Heart left ventricle (tissue), 16 donors: ENCODE results near the gene TRIM44. TPM values are rescaled to one million over a fixed set of nuclear protein-coding genes. Genes with fewer than 3 reads are reported as not detected.
A peak's percentile ranks its signal among the peaks of the same experiment; 100 is the strongest.

ENCODE experiments used
- ATAC-seq, 4 donors: fragments of 200-7000 bp; cut with Tn5 transposase; one replicate each; pipeline ENCODE4 v1.9.1; 2020 to 2022; ENCODE audit warnings: moderate library complexity in 4 of 4, mild to moderate bottlenecking in 3 of 4, moderate number of reproducible peaks in 1 of 4
- DNase-seq, 5 donors: peaks; one replicate each; pipeline ENCODE4 v3.0.0-alpha.2; 2020
- H3K27ac ChIP-seq, 12 donors: fragments of 200-600 bp; sonication (generic) in 4 of 12; one replicate each; pipeline versions ENCODE4 v1.5.0 to v1.8.0; 2016 to 2022; ENCODE audit warnings: mild to moderate bottlenecking in 2 of 12
- H3K27me3 ChIP-seq, 9 donors: fragments of 200-600 bp; sonication (generic) in 2 of 9; one replicate each; pipeline versions ENCODE4 v1.5.1 to v1.8.0; 2016 to 2022; ENCODE audit warnings: mild to moderate bottlenecking in 3 of 9
- H3K36me3 ChIP-seq, 9 donors: fragments of 200-600 bp; sonication (generic) in 2 of 9; one replicate each; pipeline versions ENCODE4 v1.5.0 to v1.8.0; 2018 to 2022; ENCODE audit warnings: mild to moderate bottlenecking in 2 of 9
- H3K4me1 ChIP-seq, 12 donors: fragments of 200-600 bp; sonication (generic) in 4 of 12; one replicate each; pipeline versions ENCODE4 v1.5.0 to v1.8.0; 2016 to 2022; ENCODE audit warnings: mild to moderate bottlenecking in 3 of 12
- H3K4me3 ChIP-seq, 12 donors: fragments of 200-600 bp; sonication (generic) in 4 of 12; one replicate each; pipeline versions ENCODE4 v1.5.0 to v1.8.0; 2017 to 2022; ENCODE audit warnings: mild to moderate bottlenecking in 9 of 12, moderate library complexity in 4 of 12
- H3K9me3 ChIP-seq, 12 donors: fragments of 200-600 bp; sonication (generic) in 4 of 12; one replicate each; pipeline versions ENCODE4 v1.5.0 to v1.8.0; 2016 to 2022; ENCODE audit warnings: mild to moderate bottlenecking in 1 of 12
- POLR2A ChIP-seq, 2 donors: fragments of 450-650 bp; IDR thresholded peaks; one replicate each; pipeline ENCODE4 v1.6.1; 2017; ENCODE audit warnings: antibody characterized with exemption in 2 of 2, mild to moderate bottlenecking in 2 of 2, moderate library complexity in 2 of 2
- WGBS, 4 donors: extraction: QIAGEN DNeasy Blood & Tissue Kit in 2 of 4; methylation state at CpG; one replicate each; pipeline versions ENCODE4 v1.1.5 to v1.1.7; 2013 to 2018; 5-methylcytosine and 5-hydroxymethylcytosine counted together
- intact Hi-C, 10 donors: fragments of 100-400 bp; cut with DNase I; formaldehyde crosslinking; loops; one replicate each; pipeline versions ENCODE4 v1.11.1 to v1.14.2; 2022
- polyA plus RNA-seq, 2 donors: library from polyadenylated mRNA; stranded (reverse); fragments of 200-250 nt; gene quantifications; one replicate each; pipeline ENCODE4 v1.2.3, GENCODE V29; 2013
- total RNA-seq, 9 donors: library from RNA; depleted of rRNA in 2 of 9; stranded (reverse); fragments of >200 nt in 2 of 9; fragmentation: NEBNext Ultra II Directional in 3 of 9; extraction: Animal tissue kit (Norgen Biotek cat#: 25700) in 3 of 9; gene quantifications; one replicate each; pipeline versions ENCODE4 v1.1.0 to v1.2.4, GENCODE V29; 2016 to 2023
- TF ChIP-seq, protein P1 (sequence below), 12 donors: fragments of 200-600 bp; sonication (generic) in 4 of 12; IDR thresholded peaks; one replicate each; pipeline versions ENCODE4 v1.5.0 to v1.8.0; 2018 to 2022; ENCODE audit warnings: antibody characterized with exemption in 12 of 12, mild to moderate bottlenecking in 5 of 12
- donor health status: ischemic (EF 13 %, LVEDD 7.1; RV severe dilation, severe dysfunction).
- donor health status: healthy with polysubstance abuse.
- donor health status: DM: no; HTN: yes; CAD: no.
- donor health status: DM: no; HTN: no; CAD: no.
- donor health status: ischemic (EF 25% LVEDD 6.9; RV normal size, moderate dysfunction).
- donor health status: ischemic (EF 25% LVEDD 5.7; RV mildly dilated, moderate dysfunction).
- donor health status: healthy.
- donor health status: DM: yes; HTN: yes; CAD: no.
- donor health status: ischemic (EF 35%, LVEDD 5.7; RV mildly dilated, moderate dysfunction).
- donor health status: nonischemic (EF 11% LVEDD 7.7; RV severe dilation, severe dysfunction).
- donor health status: DM: yes; HTN: yes; CAD: no.
- donor health status: PGD.
- donor health status: ischemic (EF 29% LVEDD 5.4; RV normal size, mild dysfunction).
- donor health status: nonischemic (EF 23%, LVEDD 6.1; RV moderate dilation, normal function).

TRIM44 gene
- total and polyA plus RNA-seq, 11 donors, result 7.9 to 55.3 (median 44.1) TPM

DNA sequence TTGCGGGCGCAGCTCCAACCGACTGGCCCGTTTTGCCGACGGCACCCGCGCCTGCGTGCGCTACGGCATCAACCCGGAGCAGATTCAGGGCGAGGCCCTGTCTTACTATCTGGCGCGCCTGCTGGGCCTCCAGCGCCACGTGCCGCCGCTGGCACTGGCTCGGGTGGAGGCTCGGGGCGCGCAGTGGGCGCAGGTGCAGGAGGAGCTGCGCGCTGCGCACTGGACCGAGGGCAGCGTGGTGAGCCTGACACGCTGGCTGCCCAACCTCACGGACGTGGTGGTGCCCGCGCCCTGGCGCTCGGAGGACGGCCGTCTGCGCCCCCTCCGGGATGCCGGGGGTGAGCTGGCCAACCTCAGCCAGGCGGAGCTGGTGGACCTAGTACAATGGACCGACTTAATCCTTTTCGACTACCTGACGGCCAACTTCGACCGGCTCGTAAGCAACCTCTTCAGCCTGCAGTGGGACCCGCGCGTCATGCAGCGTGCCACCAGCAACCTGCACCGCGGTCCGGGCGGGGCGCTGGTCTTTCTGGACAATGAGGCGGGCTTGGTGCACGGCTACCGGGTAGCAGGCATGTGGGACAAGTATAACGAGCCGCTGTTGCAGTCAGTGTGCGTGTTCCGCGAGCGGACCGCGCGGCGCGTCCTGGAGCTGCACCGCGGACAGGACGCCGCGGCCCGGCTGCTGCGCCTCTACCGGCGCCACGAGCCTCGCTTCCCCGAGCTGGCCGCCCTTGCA lies 43.3 kb upstream of the TRIM44 start:
- peak; percentile 16 to 52 (median 38) for ATAC-seq
- DNase-seq, result peak in 4 of 5 donors; percentile 30 to 69 (median 38)
- no peaks in the 10 kb centered on the region for H3K36me3 ChIP-seq
- H3K27me3 ChIP-seq, result peaks cover 0 to 54% (median 0%) of the 10 kb centered on the region in 9 donors
- intact Hi-C loops, result loop anchor here (2.0 to 10.0 kb wide), 15 partner anchors 43 to 858 kb away; partner anchors contain the start of genes TRIM44 (in 4 of the 10) and LDLRAD3 (in 1 of the 10)
- peak overlapping the region in 8 of 12 donors; percentile 43 to 91 (median 82) for H3K27ac ChIP-seq
- peak overlapping the region; percentile 49 to 73 (median 63) for H3K4me3 ChIP-seq
- 0 to 3% (median 1%) methylated on average over 18 to 84 of the region's 84 CpGs for WGBS, 4 donors
- H3K4me1 ChIP-seq, result peaks cover 3 to 54% (median 28%) of the 10 kb centered on the region in 12 donors
- TF ChIP-seq, protein P1, sequence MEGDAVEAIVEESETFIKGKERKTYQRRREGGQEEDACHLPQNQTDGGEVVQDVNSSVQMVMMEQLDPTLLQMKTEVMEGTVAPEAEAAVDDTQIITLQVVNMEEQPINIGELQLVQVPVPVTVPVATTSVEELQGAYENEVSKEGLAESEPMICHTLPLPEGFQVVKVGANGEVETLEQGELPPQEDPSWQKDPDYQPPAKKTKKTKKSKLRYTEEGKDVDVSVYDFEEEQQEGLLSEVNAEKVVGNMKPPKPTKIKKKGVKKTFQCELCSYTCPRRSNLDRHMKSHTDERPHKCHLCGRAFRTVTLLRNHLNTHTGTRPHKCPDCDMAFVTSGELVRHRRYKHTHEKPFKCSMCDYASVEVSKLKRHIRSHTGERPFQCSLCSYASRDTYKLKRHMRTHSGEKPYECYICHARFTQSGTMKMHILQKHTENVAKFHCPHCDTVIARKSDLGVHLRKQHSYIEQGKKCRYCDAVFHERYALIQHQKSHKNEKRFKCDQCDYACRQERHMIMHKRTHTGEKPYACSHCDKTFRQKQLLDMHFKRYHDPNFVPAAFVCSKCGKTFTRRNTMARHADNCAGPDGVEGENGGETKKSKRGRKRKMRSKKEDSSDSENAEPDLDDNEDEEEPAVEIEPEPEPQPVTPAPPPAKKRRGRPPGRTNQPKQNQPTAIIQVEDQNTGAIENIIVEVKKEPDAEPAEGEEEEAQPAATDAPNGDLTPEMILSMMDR (IDR thresholded peaks at IDR 0.05), result peak in 1 of 12 donors; percentile 22
- no peak for TF ChIP-seq POLR2A (IDR thresholded peaks at IDR 0.05)
- no peaks in the 10 kb centered on the region for H3K9me3 ChIP-seq

DNA sequence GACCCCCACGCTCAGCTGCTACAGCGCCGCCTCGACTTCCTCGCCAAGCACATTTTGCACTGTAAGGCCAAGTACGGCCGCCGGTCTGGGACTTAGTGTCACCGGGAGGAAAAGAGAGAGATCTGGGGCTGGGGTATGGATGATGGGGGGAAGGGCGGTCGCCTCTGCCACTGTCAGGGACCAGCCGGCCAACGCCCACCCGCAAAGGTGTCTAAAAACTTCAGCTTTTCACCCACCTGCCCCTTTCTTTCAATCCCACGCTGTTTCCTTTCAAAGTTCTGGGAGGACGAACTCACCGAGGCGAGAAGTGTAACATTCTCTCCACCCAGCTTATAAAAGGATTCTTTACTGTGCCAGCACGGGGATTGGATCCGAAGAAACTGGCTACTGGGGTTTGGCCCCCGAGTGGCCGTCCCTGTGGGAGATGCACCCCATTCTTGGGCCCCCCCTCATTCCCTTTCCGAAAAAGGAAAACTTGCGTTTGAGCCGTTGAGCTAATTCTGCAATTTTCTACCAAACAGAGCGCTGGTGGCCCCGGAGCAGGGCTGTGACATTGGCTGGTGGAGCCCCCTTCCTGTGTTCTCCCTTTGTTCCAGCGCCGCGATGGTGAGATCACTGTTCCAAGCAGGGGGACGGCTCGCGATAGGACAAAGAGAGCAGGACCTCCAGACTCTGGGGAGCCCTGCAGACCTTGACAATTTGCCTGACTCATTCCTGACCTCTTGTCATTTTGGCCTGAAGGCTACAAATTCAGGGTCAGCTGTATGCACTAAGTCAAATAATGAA lies 42.5 kb upstream of the TRIM44 start:
- 4 to 7% (median 5%) methylated on average over 32 to 33 of the region's 33 CpGs for WGBS, 4 donors
- Histone ChIP-seq H3K27ac (peak overlapping the region in 4 of 12 donors; percentile 2 to 91 (median 37)), H3K36me3 (no peaks in the 10 kb centered on the region), H3K9me3 (no peaks in the 10 kb centered on the region), H3K27me3 (peaks cover 0 to 53% (median 0%) of the 10 kb centered on the region in 9 donors), H3K4me3 (peak overlapping the region; percentile 49 to 73 (median 63)), H3K4me1 (peaks cover 3 to 55% (median 28%) of the 10 kb centered on the region in 12 donors)
- DNase-seq (peak in 4 of 5 donors; percentile 23 to 59 (median 43)), ATAC-seq (no peak)
- intact Hi-C loops, result loop anchor here (2.0 to 10.0 kb wide), 15 partner anchors 42 to 857 kb away; partner anchors contain the start of genes TRIM44 (in 7 of the 10) and LDLRAD3 (in 1 of the 10)
- TF ChIP-seq, protein P1 (IDR thresholded peaks at IDR 0.05), result no peak
- TF ChIP-seq POLR2A (IDR thresholded peaks at IDR 0.05), result no peak

DNA sequence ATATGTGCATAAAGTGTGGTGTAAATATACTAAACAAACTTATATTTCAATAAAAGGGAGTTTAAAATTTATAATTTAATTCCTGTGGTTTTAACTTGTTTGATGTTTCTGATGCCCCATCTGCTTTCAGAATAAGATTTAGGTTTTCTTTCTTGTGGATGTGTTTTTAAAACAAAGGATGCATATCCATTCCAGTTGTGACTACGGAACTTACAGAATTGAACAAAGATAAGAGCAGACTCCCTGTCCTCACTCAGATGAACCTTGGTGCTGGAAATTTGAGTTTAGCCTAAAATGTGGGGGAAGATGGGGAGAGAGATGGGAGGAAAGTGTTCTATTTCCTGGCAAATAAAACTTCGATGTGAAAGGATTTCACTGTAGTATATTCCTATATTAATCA lies 41.8 kb upstream of the TRIM44 start:
- ATAC-seq, result no peak
- Histone ChIP-seq H3K27me3 (peaks cover 0 to 49% (median 0%) of the 10 kb centered on the region in 9 donors), H3K9me3 (no peaks in the 10 kb centered on the region), H3K4me3 (no peak overlapping the region), H3K4me1 (peaks cover 3 to 55% (median 28%) of the 10 kb centered on the region in 12 donors), H3K27ac (no peak overlapping the region), H3K36me3 (no peaks in the 10 kb centered on the region)
- no peak for DNase-seq
- TF ChIP-seq, protein P1 (IDR thresholded peaks at IDR 0.05), result no peak
- TF ChIP-seq POLR2A (IDR thresholded peaks at IDR 0.05), result no peak
- 79 to 84% (median 79%) methylated on average over 2 of the region's 2 CpGs for WGBS, 4 donors
- intact Hi-C loops, result loop anchor here in 3 of 10 donors (5.0 kb wide), 1 partner anchor 42 kb away; the partner anchor contains the start of gene TRIM44 (in 3 of the 3)
